GM18519 (cell line): Measurements from ENCODE around the gene RAB11FIP3.
"Not testable (repeated sequence)": the region's sequence is repeated elsewhere in the genome, so short reads cannot be mapped to it uniquely, and the experiment has no call there.

ENCODE experiments used
- ATAC-seq: cut with Tn5 transposase; IDR thresholded peaks from one replicate; pipeline ENCODE4 v1.9.1; 2021; ENCODE audit warnings: mild to moderate bottlenecking, moderate library complexity; ENCODE audit not compliant: unreplicated experiment, low FRiP score

Gene RAB11FIP3

DNA sequence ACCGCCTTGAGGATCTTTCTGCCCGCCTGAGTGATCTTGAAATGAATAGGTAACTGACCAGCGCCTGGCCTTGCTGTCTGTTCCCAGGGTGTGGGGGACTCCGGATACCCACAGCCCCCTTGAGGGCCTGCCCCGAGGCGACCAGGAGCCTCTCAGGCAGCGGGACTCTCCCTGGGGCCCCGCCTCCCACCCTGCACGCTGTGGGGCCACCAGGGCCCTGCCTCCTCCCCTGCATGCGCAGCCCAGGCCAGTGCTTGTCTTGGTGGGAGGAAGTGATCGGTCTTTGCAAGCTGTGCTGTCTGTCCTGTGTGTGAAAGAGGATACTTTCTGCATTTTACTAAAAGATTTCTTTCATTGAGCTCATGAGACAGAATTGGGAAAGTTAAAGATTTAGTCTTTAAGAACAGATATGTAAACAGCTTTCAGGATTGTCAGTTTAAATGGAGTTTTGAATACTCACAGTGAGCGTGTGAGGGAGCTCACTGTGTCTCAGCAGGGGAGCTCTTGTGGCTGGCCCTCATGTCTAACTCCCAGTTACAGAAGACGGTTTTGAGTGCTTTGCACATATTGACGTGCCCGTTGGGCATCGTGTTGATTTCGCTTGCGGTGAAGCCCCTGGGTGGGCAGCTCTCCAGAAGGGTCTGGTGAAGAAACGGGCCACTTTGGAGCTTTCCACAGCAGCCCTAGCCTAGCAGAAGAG is 65.9 kb downstream of the RAB11FIP3 start:
- ATAC-seq, result no peak

DNA sequence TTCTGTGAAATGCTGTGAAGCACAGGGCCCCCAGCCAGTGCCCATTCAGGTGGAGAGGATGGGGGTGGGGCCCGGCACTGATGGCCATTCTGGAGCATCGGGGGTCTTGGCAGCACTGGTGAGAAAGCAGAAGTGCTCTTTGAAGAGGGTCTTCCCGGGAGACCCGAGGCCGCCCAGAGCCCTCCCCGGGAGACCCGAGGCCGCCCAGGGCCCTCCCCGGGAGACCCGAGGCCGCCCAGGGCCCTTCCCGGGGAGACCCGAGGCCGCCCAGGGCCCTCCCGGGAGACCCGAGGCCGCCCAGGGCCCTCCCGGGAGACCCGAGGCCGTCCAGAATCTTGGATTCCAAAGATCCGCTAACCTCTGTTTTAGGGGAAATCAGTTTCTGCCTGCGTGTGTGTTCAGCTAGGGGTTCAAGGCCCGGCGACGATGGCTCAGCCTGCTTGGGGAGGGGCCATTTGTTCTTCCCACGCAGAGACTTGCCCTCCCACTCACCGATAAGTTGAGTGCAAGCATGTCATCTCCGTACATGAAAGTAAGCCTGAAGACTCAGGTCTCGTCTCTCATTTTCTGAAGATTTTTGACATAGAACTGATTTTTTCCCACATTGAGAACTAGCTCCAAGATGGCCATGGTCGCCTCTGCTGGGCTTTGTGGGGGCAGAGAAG is 66.9 kb downstream of the RAB11FIP3 start:
- ATAC-seq, result no peak

DNA sequence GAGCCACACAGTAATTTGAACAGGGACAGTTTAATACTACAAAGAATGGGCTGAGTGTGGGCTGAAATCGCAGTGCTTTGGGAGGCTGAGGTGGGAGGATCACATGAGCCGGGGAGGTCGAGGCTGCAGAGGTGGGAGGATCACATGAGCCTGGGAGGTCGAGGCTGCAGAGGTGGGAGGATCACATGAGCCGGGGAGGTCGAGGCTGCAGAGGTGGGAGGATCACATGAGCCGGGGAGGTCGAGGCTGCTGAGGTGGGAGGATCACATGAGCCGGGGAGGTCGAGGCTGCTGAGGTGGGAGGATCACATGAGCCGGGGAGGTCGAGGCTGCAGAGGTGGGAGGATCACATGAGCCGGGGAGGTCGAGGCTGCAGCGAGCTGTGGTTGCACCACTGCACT is 69.2 kb downstream of the RAB11FIP3 start:
- not testable (repeated sequence) for ATAC-seq

- no peak for ATAC-seq
Measured at GRCh38 chr16:495127-495748, 69.8 kb downstream of the RAB11FIP3 start.

GRCh38 chr16:496097-496886 is 70.8 kb downstream of the RAB11FIP3 start:
- no peak for ATAC-seq

- ATAC-seq, result no peak
Measured at GRCh38 chr16:497258-497657, 71.8 kb downstream of the RAB11FIP3 start.

- ATAC-seq, result no peak
Measured at GRCh38 chr16:499924-500323, 74.5 kb downstream of the RAB11FIP3 start.

DNA sequence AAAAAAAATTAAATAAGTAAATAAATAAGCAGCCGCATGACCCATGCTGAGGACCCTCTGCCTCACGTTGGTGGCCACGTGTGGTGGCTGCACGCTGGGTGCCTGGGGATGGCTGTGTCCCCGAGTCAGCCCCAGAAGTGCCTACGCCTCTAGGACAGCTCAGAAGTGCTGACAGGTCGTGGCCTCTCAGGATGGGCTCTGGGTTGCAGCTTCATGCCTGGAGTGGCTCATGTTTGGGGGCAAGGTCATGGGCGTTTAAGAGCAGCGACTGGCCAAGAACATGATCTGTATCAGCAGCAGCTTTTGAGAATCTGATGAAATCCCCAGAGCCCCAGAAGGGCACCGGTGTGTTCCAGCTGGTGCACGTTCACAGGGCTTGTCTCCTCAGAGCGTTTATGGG is 75.3 kb downstream of the RAB11FIP3 start:
- no peak for ATAC-seq

DNA sequence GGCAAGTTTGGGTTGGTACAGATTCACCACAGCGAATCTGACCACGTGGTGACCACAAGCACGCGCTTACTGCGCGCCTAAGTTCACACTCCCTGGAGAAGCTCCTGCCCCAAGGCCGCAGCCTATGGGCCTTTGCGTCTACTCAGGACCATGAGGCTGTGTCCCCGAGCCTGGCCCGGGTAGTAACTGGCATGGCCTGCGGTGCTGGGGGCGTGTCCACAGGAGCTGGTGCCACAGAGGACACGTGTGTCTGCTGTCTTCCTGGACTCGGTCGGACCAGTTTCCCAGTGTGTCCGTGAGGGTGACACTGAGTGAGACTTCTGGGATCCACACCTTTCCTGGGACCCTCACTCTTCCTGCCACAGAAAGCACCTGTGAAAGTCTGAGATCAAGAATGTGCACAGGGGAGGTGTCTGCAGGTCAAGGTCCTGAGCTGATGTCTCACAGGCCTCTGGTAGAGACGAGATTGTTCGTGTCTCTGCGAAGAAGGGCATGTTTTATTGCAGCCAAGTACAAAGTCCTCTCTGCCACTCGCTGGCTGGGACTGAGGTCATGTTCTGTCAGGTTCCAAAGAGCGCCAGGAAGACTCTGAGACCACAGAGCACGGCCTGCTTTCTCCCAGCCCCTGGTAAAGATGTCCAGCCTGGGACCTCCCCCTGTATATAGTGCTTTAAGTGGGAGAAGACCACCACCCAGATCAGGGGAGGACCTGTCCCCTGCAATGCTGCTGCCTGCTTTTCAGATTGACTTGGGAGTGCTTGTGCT is 76.9 kb downstream of the RAB11FIP3 start:
- ATAC-seq, result no peak

- no peak for ATAC-seq
Measured at GRCh38 chr16:503150-504071, 78.0 kb downstream of the RAB11FIP3 start.

DNA sequence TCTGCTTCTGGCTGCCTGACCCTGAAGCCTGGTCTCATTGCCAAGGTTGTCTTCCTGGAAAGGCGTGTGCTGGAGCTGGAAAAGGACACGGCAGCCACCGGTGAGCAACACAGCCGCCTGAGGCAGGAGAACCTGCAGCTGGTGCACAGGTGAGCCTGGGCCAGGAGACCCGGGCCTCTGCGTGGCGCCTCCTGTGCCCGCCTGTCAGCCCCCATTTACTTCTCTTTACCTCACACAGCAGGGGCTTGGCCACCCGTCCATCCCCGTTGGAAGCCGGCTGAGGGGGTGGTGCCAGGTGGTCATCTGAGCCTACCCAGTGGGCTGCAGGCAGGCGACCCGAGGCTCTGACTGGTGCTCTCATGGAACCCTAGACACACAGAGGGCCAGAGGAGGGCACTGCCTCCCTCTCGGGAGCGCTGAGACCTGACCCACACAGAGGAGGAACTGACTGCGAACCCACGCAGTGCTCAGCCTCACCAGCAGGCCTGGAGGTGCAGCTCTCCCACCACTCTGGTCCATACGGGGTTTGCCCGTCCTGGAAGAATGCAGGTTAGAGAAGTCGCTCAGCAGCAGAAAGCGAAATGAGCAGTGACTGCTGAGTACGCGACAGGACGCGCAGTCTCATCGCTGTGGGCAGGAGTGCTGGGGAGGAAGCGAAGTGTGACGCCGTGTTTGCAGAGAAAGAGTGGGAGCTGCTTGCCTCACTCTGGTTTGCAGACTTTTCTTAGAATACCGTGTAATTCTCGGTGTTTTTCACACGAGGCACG is 80.2 kb downstream of the RAB11FIP3 start:
- no peak for ATAC-seq

- no peak for ATAC-seq
Measured at GRCh38 chr16:506246-506546, 80.7 kb downstream of the RAB11FIP3 start.

- not testable (repeated sequence) for ATAC-seq
Measured at GRCh38 chr16:507527-507926, 82.1 kb downstream of the RAB11FIP3 start.

- ATAC-seq, result no peak
Measured at GRCh38 chr16:507996-508395, 82.5 kb downstream of the RAB11FIP3 start.

- ATAC-seq, result no peak
Measured at GRCh38 chr16:508884-509736, 83.7 kb downstream of the RAB11FIP3 start.

- no peak for ATAC-seq
Measured at GRCh38 chr16:510066-510825, 84.8 kb downstream of the RAB11FIP3 start.

DNA sequence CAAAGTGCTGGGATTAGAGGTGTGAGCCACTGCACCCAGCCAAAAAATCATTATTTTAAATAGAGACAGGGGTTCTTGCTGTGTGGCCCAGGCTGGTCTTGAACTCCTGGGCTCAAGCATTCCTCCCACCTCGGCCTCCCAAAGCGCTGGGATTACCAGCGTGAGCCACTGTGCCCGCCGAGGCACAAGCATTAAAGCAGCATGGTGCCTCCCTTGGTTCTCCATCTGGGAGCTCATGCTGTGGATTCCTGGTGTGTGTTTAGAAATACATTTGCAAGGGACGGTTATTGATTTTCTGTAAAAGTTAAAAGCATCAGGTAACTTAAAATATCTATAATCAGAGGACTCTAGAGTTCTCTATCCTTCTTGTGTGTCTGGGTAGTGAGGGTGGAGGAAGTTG is 87.4 kb downstream of the RAB11FIP3 start:
- ATAC-seq, result no peak
